GM19043 (cell line): ENCODE data around the gene XXYLT1.
A peak's percentile ranks its signal among the peaks of the same experiment; 100 is the strongest.
"Not testable (repeated sequence)": the region's sequence is repeated elsewhere in the genome, so short reads cannot be mapped to it uniquely, and the experiment has no call there.

Source experiments
- ATAC-seq: cut with Tn5 transposase; IDR thresholded peaks from one replicate; pipeline ENCODE4 v1.9.1; 2021; ENCODE audit warnings: low read depth; ENCODE audit not compliant: unreplicated experiment

XXYLT1 gene

GRCh38 chr3:195102609-195103467 is 168.1 kb downstream of the XXYLT1 start:
- no peak for ATAC-seq

DNA sequence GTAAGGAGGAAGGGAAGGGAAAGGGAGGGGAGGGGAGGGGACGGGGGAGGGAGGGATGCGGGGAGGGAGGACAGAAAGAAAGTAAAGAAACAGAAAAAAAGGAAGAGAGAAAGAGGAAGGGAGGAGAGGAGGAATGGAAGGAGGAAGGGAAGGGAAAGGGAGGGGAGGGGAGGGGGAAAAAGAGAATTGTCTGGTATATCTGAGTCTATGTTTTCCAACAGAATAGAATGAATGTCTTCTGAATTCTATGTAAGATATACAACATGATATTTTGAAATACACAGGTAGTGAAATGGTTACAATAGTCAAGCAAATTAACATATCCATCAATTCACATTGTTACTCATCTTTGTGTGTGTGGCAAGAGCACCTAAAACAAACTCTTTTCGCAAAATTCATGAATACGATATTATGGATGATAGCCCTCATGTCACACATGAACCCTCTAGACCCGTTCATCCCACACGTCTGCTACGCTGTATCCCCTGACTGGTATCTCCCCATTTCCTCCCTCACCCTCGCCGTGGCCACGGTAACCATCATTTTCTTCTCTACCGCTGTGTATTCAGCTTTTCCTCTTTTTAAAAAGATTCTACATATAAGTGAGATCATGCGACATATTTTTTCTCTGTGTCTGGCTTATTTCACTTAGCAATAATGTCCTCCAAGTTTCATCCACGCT is 168.9 kb downstream of the XXYLT1 start:
- no peak for ATAC-seq

DNA sequence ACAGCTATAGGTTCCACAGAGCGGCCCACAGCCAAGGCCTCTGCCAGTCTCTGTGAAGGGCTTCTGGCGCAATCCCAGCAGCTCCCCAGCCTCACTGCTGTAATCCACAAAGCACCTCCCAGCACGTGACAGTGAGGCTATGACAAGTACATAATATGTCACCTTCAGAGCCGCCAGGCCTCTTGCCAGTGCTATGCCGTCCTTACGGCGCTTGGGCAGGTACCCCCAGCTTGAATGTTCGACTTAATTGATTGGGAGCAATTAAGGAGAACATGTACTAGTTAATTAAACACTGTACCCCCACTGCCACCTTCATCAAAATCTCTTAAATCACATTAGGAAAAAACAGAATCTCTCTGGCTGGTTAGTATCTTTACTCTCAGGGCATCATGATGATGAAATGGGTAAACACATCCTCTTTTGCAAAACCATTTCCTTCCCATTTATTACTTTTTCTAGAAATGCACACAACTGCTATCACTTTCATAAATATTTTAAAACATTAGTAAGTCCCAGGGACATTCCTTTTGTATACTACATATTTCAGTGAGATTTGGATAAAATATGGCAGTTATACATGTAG is 169.9 kb downstream of the XXYLT1 start:
- ATAC-seq: no peak

GRCh38 chr3:195099951-195100785 is 170.8 kb downstream of the XXYLT1 start:
- ATAC-seq: no peak

GRCh38 chr3:195098741-195099525 is 172.0 kb downstream of the XXYLT1 start:
- no peak for ATAC-seq

DNA sequence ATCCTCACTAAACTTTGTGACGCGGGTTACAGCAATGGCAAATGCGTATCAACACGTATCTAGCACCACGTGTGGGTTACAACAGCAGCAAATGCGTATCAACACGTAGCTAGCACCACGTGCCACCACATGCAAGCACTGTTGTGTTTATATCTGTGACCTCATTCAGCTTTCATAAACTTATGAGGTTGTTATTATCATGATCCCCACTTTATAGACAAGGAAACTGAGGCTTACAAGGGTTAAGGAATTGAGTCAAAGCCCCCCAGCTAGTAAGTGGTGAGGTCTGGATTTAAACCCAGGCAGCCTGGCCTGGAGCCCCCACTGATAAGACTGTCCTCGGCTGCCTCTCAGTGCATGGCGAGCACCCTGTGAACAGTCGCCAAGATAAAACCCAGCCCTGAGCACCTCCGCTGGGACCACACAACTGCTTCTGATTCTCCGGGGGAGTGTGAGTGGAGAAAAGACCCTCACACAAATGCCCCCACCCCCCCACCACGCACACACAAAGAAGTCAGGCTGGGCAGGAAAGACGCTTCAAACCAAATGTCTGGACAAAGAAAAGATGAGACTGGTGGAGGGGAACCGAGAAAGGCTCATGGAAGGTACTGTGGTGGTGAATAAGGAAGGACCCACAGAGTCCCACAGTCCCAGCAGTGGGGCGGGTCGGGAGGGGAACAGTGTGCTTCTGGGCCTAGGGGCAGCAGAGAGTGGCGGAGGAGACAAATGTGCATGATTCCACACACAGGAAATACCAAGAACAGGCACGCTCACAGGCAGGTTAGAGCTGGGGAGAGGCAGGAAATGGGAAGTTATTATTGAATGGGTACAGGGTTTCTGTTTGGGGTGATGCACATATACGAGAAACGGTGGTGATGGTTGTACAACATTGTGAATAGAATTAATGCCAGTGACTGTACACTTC is 173.4 kb downstream of the XXYLT1 start:
- ATAC-seq: no peak

GRCh38 chr3:195096484-195097330 is 174.3 kb downstream of the XXYLT1 start:
- ATAC-seq: no peak

DNA sequence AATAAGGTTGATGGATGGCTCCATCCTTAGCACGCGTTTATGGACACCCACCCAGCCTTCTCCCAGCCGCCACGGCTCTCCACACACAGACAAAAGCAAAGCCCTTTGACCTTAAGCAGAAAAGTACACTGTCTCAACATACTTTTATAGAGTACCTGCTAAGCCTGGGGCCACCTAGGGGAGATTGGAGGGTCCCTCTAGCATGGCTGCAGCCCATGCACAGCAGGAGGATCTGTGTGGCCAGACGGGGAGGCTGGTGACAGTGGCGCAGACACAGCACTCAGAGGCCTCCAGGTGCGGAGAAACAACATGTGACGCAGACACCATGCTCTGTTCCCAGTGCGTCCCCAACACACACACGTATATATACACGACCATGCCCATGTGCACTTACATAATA is 174.9 kb downstream of the XXYLT1 start:
- no peak for ATAC-seq

DNA sequence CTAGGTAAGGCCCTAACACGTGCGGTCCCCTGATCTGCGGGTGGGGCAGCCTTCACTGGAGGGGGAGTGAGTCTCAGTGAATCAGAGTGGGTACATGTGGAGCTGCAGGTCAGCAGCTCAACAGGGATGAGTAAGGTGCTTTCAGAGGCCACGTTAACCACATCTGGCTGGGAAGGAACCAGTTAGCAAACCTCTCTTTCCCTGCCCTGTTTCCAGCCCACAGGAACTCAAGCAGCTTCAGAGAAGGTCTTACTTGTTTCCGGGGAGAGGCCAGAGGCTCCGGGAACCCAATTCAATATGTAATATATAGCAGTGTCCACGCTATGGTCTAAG is 175.3 kb downstream of the XXYLT1 start:
- no peak for ATAC-seq

GRCh38 chr3:195095035-195095703 is 175.8 kb downstream of the XXYLT1 start:
- ATAC-seq: peak; percentile 61

GRCh38 chr3:195094191-195094921 is 176.6 kb downstream of the XXYLT1 start:
- ATAC-seq: peak; percentile 60

DNA sequence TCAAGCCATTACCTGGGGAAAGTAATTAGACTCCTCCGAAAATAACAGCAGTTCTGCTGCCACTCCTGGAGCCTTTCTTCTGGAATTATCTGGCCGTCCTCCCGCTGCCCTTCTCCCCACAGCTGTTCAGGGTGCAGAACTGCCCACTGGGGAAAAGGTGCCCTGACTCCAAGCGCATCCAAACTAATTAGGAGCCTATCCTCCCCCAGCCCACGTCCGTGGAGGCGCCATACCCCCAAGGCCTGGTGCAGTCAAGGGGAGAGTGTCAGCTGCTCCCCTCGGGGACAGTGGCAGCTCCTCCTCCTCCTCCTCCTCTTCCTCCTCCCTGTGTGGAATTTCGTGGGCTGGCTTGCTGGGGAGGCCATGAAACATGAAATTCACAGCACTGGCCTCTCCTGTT is 177.2 kb downstream of the XXYLT1 start:
- no peak for ATAC-seq

DNA sequence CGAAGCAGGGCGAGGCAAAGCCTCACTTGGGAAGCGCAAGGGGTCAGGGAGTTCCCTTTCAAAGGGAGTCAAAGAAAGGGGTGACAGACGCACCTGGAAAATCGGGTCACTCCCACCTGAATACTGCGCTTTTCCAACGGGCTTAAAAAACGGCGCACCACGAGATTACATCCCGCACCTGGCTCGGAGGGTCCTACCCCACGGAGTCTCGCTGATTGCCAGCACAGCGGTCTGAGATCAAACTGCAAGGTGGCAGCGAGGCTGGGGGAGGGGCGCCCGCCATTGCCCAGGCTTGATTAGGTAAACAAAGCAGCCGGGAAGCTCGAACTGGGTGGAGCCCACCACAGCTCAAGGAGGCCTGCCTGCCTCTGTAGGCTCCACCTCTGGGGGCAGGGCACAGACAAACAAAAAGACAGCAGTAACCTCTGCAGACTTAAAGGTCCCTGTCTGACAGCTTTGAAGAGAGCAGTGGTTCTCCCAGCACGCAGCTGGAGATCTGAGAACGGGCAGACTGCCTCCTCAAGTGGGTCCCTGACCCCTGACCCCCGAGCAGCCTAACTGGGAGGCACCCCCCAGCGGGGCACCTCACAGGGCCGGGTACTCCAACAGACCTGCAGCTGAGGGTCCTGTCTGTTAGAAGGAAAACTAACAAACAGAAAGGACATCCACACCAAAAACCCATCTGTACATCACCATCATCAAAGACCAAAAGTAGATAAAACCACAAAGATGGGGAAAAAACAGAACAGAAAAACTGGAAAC is 182.9 kb downstream of the XXYLT1 start:
- not testable (repeated sequence) for ATAC-seq

GRCh38 chr3:195087328-195087727 is 183.6 kb downstream of the XXYLT1 start:
- no peak for ATAC-seq

GRCh38 chr3:195086885-195087284 is 184.1 kb downstream of the XXYLT1 start:
- ATAC-seq: no peak

DNA sequence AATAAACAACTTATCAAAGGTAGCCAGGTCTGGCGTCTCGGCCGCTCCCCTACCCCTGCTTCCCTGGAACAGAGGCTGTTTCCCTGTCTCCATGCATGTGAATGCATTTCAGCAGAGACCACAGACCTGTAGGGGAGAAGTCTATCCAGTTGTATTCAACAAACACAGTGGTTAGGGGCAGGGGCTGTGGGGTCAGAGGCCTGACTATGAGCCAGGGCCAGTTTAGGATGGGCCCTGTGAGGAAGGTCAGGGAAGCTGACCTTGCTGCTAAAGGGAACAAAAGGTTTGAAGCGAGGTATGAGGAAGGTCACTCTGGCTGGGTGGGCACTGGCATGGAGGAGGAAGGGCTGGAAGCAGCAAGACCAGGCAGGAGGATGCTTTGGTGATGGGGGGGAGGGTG is 184.6 kb downstream of the XXYLT1 start:
- no peak for ATAC-seq
